ENCODE data around the gene SULT1A2.
"Not testable (repeated sequence)": the region's sequence is repeated elsewhere in the genome, so short reads cannot be mapped to it uniquely, and the experiment has no call there.

Gene SULT1A2

GRCh38 chr16:28608867-28609596 lies 12.2 kb upstream of the SULT1A2 start:
- not testable (repeated sequence) for DNase-seq

- not testable (repeated sequence) for DNase-seq
Measured at GRCh38 chr16:28608496-28608808, 11.6 kb upstream of the SULT1A2 start.

DNA sequence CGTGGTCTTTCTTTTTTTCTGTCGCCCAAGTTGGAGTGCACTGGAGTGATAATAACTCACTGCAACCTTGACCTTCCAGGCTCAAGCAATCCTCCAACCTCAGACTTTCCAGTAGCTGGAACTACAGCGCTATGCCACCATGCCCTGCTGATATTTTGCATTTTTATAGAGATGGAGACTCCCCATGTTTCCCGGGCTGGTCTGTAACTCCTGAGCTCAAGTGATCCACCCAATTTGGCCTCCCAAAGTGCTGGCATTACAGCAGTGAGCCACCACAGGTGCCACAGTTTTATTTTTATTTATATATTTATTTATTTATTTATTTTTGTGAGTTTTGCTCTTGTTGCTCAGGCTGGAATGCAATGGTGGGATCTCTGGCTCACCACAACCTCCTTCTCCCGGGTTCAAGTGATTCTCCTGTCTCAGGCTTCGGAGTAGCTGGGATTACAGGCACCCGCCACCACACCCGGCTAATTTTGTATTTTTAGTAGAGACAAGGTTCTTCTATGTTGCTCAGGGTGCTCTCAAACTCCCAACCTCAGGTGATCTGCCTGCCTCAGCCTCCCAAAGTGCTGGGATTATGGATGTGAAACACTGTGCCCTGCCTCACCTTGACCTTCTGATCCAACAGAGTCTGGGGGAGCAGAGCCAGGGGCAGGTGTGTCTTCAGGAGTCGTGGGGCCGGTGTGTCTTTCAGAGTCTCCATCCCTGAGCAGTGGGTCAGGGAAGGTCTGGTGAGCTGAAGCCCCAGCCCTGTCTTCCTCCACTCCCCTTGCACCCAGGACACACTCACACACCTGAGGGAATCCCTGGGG lies 11.0 kb upstream of the SULT1A2 start:
- DNase-seq = not testable (repeated sequence)

DNA sequence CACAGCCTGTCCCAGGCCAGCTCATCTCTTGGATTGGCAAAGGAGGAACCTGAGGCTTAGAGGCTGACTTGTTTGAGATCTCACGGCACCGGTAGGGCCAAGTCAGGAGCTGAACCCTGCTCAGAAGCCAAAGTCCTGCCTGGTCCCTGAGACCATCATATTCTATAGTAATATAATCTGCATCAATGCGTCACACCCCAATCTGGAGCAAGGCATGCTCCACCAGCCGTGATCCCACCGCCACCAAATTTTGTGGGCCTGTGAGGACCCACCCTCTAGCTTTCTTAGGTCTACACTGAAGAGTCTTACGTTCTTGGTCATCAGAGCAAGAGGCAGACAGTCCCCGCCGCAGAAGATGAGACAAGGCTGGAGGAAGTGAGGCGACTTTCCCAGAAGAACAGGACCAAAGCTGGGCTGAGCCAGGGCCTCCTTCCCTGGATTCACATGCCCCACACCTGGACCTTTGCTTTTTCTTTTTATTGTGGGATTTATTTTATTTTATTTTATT lies 10.3 kb upstream of the SULT1A2 start:
- no peak for DNase-seq

- no peak for DNase-seq
Measured at GRCh38 chr16:28606291-28607115, 9.7 kb upstream of the SULT1A2 start.

DNA sequence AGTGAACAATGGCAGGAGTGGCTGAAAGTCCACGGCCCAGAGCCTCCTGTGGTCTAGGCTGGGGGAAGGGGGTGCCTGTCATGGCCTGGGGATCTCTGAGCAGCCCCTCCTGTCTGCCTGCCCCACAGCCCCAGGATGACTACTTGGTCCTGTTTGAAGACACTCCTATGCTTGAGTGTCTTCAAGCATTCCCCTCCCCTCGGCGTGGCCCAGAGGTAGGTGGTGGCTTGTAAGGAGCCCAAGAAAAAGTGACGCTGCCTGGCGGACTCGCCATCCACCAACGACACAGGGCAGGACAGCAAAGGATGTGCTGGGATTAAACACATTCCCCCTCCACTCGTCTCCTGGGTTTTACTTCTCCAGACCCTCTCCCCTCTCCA lies 7.3 kb upstream of the SULT1A2 start:
- no peak for DNase-seq

DNA sequence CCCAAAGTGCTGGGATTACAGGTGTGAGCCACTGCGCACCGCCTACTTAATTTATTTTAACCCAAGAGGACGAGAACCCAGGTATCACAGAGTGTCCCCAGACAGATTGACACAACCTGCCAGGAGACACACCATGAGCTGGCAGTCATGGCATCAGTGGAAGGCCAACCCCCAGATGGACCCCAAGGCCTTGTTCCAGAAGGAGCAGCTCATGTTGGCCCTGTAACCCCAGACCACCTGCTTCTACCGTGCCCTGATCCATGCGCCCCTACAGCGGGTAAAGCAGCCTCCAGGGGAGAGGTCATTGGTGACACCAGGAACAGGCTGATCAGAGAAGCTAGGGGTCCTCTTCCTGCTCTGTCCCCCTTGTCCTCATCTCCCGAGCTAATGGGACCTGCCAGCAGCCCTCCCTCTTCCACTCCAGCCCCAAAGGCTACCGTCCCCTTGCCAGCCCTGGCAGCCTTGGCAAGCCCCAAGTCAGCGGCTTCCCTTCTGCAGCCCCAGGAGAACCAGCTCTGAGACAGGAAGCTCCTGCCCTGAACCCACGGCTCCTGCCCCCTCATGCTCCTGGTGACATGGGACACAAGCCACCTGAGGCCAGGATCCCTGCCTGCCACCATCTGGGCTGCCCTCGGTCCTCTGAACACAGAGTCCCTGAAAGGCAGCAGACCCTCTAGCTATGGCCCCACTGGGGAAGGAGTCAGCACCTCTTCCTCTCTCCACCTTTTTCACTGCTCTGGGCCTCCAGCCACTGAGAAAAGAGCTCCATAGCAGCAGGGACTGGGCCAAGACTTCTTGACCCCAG lies 6.7 kb upstream of the SULT1A2 start:
- no peak for DNase-seq

- no peak for DNase-seq
Measured at GRCh38 chr16:28602529-28602928, 5.7 kb upstream of the SULT1A2 start.

- DNase-seq = not testable (repeated sequence)
Measured at GRCh38 chr16:28602062-28602461, 5.2 kb upstream of the SULT1A2 start.

DNA sequence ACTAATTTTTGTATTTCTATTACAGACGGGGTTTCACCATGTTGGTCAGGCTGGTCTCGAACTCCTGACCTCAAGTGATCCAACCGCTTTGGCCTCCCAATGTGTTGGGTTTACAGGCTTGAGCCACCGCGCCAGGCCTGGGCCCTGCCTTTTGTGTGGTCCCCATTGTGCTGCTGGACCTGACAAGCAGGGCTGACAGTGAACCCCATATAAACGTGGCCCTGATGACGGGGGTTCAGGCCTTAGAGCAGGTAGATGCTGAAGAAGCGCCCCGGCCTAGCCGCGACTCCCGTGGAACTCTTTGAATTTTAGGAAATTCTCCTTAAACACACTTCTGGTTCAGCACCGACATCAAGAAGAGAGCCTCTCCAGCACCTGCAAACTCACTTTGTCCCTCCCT lies 4.7 kb upstream of the SULT1A2 start:
- DNase-seq = not testable (repeated sequence)

DNA sequence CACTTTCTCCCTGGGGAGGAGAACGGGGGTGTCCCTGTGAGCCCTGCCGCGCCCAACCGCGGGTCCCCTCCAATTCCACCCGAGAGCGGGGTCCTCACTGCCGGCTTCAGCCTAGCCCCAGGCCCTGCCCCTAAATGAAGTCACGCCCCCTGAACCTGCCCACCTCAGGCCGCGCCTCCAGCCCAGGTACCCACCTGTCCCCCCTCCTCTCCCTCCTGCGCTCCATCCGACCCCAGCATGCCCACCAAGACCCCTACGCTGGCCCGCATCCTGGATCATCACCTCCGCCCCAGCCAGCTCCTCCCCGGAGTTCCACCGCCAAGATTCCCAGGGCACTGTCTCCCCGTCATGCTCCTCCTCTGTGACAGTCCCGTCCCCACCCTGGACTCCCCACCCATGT lies 4.1 kb upstream of the SULT1A2 start:
- DNase-seq = not testable (repeated sequence)

DNA sequence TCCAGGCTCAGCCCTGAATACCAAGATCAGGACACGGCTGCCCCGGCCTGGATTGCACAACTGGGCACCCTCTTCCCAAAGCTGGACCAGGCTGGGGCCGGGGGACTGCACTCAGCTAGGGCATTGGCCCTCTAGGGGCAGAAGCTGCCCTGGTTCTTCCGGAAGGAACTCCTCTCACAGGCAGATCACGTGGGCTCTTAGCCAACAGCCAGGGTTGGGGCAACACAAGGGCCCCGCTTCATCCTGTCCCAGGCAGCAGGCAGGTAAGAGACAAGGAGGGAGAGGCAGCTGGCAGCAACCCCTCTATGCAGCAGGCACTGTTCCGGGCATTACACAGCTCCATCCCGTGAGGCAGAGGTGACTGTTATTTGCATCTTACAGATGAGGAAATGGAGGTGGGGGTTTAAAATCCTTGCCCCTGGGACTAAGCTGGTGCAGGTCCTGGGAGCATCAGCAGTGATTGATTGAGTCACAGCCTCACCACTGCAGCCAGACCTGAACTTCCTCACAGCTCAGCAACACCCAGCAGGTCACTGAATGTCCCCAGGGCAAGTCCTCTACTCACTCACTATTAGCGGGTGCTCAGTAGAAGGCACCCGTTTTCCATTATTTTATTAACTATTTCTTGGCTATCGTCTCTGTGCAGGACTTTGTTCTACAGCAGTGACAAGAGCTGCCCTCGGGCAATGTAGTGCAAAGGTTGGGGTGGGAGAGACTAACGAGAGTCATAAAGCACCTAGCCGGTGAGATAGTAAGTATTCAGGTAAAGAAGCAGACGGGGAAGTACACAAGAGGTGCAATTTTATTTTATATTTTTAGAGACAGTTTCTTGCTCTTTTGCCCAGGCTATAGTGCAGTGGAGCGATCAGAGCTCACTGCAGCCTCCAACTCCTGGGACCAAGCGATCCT lies 2.8 kb upstream of the SULT1A2 start:
- DNase-seq = not testable (repeated sequence)

DNA sequence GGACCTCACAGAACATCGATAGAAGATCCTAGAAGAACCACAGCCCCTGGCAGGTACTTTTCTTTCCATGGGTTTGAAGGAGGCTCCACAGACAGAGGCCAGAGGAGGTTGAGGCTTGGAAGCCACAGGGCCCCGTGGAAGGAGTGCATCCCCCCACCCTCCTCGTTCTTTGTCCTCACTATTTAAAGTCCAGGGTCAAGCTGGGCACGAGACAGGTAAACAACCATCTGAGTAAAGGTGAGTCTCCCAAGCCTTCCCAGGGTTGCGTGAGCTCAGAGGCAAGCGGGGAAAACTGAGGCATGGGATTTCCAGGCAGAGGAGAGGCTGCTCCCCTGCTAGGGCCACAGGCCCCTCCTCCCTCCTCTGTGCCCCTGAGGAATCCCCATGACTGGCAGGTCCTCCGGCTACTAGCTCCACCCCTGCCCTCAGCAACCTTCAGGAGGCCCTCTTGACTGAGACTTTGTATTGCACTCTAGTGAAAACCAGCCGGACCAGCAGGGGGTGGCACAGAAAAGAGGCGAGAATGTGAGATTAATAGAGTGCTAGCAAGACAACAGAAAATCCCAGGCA lies 927 bp upstream of the SULT1A2 start:
- no peak for DNase-seq

- no peak for DNase-seq
Measured at GRCh38 chr16:28596115-28596630, 677 bp downstream of the SULT1A2 start.

- DNase-seq = not testable (repeated sequence)
Measured at GRCh38 chr16:28595451-28595850, 1.4 kb downstream of the SULT1A2 start.

DNA sequence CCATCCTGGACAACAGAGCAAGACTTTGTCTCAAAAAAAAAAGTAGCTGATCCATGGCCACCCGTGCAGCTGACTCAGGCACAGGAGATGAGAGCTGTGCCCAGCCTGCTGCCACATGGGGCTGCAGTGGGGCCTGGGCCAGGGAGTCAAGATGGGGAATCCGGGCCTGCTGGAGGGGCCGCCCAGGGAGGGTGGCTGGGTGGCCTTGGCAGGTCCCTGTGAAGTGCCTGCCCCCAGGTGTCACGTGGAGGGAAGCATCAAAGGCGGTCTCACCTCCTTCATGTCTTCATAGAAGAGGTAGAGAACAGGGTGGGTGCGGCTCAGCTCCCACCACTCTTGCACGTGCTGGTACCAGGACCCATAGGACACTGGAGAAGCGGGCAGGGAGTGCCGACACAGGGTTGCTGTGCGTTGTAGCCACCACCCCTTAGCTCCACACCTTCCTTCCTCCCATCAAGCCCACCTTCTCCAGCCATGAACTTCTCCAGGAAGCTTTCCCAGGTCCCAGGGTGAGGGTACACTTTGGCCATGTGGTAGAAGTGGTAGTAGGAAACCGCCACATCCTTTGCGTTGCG lies 3.8 kb downstream of the SULT1A2 start:
- DNase-seq = no peak

DNA sequence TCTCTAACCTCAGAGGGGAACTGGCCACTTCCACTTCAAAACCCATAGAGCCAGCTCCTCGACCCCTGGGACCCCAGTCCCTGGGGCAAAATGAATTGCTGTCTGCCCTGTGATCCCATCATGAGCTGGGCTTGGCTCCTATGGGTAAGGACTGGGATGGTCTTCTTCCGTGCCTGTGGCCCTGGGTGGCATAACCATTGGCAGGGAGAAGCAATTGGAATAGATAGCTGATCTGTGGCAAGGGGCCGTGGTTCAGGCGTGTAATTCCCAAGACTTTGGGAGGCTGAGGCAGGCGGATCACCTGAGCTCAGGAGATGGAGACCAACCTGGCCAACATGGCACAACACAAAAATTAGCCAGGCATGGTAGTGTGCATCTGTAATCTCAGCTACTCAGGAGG lies 4.3 kb downstream of the SULT1A2 start:
- no peak for DNase-seq

DNA sequence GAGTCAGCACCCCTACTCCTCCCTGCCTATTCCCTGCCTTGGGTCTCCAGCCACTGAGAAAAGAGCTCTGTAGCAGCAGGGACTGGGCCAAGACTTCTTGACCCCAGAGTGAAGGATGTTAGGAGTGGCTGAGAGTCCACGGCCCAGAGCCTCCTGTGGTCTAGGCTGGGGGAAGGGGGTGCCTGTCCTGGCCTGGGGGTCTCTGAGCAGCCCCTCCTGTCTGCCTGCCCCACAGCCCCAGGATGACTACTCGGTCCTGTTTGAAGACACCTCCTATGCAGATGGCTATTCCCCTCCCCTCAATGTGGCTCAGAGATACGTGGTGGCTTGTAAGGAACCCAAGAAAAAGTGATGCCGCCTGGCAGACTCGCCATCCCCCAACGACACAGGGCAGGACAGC lies 5.5 kb downstream of the SULT1A2 start:
- no peak for DNase-seq

GRCh38 chr16:28590384-28591340 lies 6.2 kb downstream of the SULT1A2 start:
- DNase-seq = no peak
